Activated CD4-positive, CD25-positive, alpha-beta regulatory T cell treated with anti-CD3 and anti-CD28 coated beads, Interleukin-2, amount 50 U/mL, for 72 hours (primary cell): ENCODE data around the gene IL11RA.

Source experiments
- DNase-seq: peaks from one replicate; pipeline ENCODE4 v3.0.0; 2021

Gene IL11RA

GRCh38 chr9:34688329-34689115, 36.5 kb downstream of the IL11RA start:
- no peak for DNase-seq

- DNase-seq: no peak
These were observed 37.1 kb downstream of the IL11RA start for GRCh38 chr9:34689116-34689470.

GRCh38 chr9:34689512-34689911, 37.5 kb downstream of the IL11RA start:
- no peak for DNase-seq

GRCh38 chr9:34690983-34691935, 39.3 kb downstream of the IL11RA start, which contains the start of gene CCL19:
TSS of gene CCL19 (minus strand) at chr9:34691276. CDS start at chr9:34691139, 137 bp downstream.
- no peak for DNase-seq

GRCh38 chr9:34691936-34692315, 39.9 kb downstream of the IL11RA start:
- no peak for DNase-seq

GRCh38 chr9:34693560-34693959, 41.6 kb downstream of the IL11RA start:
- DNase-seq: no peak

GRCh38 chr9:34694811-34695210, 42.8 kb downstream of the IL11RA start:
- no peak for DNase-seq

GRCh38 chr9:34701023-34701768, 49.2 kb downstream of the IL11RA start:
- DNase-seq: peak; percentile 84

- peak; percentile 82 for DNase-seq
These were observed 50.1 kb downstream of the IL11RA start for GRCh38 chr9:34701769-34702736.

GRCh38 chr9:34707130-34707529, 55.1 kb downstream of the IL11RA start:
- no peak for DNase-seq

- no peak for DNase-seq
These were observed 57.4 kb downstream of the IL11RA start for GRCh38 chr9:34709196-34709978.

GRCh38 chr9:34710023-34710422, 58.0 kb downstream of the IL11RA start, which contains the start of gene CCL21:
TSS of gene CCL21 (minus strand) at chr9:34710136. CDS start at chr9:34710066, 70 bp downstream.
- no peak for DNase-seq
